Measurements from ENCODE around the gene HOXA10.

Gene HOXA10

DNA sequence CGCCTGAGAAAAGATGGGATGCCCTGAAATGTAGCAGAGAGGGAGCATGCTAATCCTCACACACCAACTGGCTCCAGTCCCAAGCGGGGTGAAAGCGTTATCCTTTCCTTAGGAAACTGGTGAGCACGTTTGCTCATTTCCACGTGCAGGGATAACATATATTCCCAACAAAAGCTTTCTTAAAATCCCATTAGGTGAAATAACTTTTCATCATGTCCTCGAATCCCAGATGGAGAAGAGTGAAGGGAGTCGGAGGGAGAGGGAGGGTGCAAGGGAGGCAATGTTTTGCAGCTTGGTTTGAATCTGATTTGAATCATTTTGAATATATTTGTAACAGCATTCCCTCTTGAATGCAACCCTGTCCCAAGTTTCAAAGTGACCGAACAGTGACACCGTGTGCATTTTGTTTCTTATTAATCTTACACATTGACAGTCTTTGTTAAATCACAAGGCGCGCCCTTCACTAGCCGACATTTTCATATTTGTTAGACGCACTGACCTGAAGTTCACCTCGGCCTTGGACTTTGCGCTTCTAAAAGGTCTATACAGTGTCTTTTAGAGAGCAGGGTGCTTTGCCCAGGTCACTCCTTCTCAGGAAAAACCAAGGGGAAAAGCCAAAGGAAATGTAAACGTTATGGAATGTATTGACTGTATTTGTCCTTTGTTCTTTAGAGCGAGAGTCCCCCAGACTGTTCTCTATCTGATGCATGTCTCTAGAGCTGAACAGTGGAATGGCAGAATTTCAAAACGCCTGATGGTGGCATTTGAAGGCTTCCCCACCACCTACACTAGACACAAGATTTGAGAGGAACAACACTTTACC lies 40.5 kb downstream of the HOXA10 start:
- no peak for DNase-seq
- Histone ChIP-seq H3K4me3 (ENCODE audit: insufficient read depth, low read depth, low read length, poor library complexity, severe bottlenecking) (no peak overlapping the region), H3K27me3 (replicated peaks; ENCODE audit: control insufficient read depth, insufficient read depth, low read length, poor library complexity, severe bottlenecking) (peaks cover 7% of the 10 kb centered on the region), H3K4me1 (ENCODE audit: control insufficient read depth, insufficient read depth, low read length, poor library complexity, severe bottlenecking) (no peaks in the 10 kb centered on the region), H3K27ac (ENCODE audit: insufficient read depth, low read length, poor library complexity, severe bottlenecking) (no peak overlapping the region), H3K9me3 (ENCODE audit: control insufficient read depth, low read length) (no peaks in the 10 kb centered on the region), H3K36me3 (ENCODE audit: control insufficient read depth, insufficient read depth, low read length) (no peaks in the 10 kb centered on the region)

DNA sequence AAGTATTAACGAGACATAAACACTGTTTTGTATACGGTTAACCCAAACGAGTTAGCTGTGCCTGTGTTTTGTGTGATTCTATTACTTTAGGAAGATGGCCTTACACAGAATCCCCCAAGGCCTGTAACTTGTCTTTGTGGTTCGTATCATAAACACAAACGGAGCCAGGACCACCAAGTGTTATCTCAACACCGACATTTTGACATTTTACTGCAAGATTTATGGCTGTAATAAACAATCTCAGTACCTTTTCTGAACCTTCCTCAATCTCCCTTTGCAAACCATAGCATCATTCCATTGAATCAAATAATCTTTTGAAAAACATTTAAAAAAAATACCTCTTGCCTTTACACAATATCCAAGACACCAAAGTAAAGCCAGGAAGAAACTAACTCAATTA lies 41.1 kb downstream of the HOXA10 start:
- no peaks in the 10 kb centered on the region for H3K36me3 ChIP-seq (ENCODE audit: control insufficient read depth, insufficient read depth, low read length)
- H3K4me1 ChIP-seq (ENCODE audit: control insufficient read depth, insufficient read depth, low read length, poor library complexity, severe bottlenecking), result no peaks in the 10 kb centered on the region
- no peak overlapping the region for H3K4me3 ChIP-seq (ENCODE audit: insufficient read depth, low read depth, low read length, poor library complexity, severe bottlenecking)
- no peak overlapping the region for H3K27ac ChIP-seq (ENCODE audit: insufficient read depth, low read length, poor library complexity, severe bottlenecking)
- peaks cover 7% of the 10 kb centered on the region for H3K27me3 ChIP-seq (replicated peaks; ENCODE audit: control insufficient read depth, insufficient read depth, low read length, poor library complexity, severe bottlenecking)
- DNase-seq, result no peak
- no peaks in the 10 kb centered on the region for H3K9me3 ChIP-seq (ENCODE audit: control insufficient read depth, low read length)

- no peak overlapping the region for H3K27ac ChIP-seq (ENCODE audit: insufficient read depth, low read length, poor library complexity, severe bottlenecking)
- H3K4me1 ChIP-seq (ENCODE audit: control insufficient read depth, insufficient read depth, low read length, poor library complexity, severe bottlenecking), result no peaks in the 10 kb centered on the region
- peaks cover 7% of the 10 kb centered on the region for H3K27me3 ChIP-seq (replicated peaks; ENCODE audit: control insufficient read depth, insufficient read depth, low read length, poor library complexity, severe bottlenecking)
- H3K36me3 ChIP-seq (ENCODE audit: control insufficient read depth, insufficient read depth, low read length), result no peaks in the 10 kb centered on the region
- no peak for DNase-seq
- no peaks in the 10 kb centered on the region for H3K9me3 ChIP-seq (ENCODE audit: control insufficient read depth, low read length)
- no peak overlapping the region for H3K4me3 ChIP-seq (ENCODE audit: insufficient read depth, low read depth, low read length, poor library complexity, severe bottlenecking)
Observed at GRCh38 chr7:27132214-27132613, 41.9 kb downstream of the HOXA10 start.

DNA sequence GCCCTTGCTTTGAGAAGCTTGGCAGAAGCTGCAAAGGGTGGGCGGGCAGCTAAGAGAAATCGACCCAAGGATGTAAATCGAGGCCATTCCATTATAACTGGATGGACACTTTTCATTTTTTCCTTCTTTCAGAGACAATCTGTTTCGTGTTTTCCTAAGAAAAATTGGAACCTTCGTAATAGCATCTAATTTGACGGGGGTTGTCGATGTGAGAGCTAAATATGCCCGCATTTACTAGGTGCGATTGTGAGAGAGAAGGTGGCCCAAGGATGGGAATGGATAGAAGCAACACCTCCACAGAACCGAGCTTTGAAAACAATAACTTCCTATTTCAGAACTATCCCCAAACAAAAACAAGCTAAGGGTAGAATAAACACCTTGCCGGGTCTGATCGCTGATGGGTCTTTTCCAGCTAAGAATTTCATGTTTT lies 42.7 kb downstream of the HOXA10 start:
- no peak for DNase-seq
- Histone ChIP-seq H3K36me3 (ENCODE audit: control insufficient read depth, insufficient read depth, low read length) (no peaks in the 10 kb centered on the region), H3K27me3 (replicated peaks; ENCODE audit: control insufficient read depth, insufficient read depth, low read length, poor library complexity, severe bottlenecking) (peaks cover 6% of the 10 kb centered on the region), H3K27ac (ENCODE audit: insufficient read depth, low read length, poor library complexity, severe bottlenecking) (no peak overlapping the region), H3K4me1 (ENCODE audit: control insufficient read depth, insufficient read depth, low read length, poor library complexity, severe bottlenecking) (no peaks in the 10 kb centered on the region), H3K9me3 (ENCODE audit: control insufficient read depth, low read length) (no peaks in the 10 kb centered on the region), H3K4me3 (ENCODE audit: insufficient read depth, low read depth, low read length, poor library complexity, severe bottlenecking) (peak overlapping the region; percentile 55)

DNA sequence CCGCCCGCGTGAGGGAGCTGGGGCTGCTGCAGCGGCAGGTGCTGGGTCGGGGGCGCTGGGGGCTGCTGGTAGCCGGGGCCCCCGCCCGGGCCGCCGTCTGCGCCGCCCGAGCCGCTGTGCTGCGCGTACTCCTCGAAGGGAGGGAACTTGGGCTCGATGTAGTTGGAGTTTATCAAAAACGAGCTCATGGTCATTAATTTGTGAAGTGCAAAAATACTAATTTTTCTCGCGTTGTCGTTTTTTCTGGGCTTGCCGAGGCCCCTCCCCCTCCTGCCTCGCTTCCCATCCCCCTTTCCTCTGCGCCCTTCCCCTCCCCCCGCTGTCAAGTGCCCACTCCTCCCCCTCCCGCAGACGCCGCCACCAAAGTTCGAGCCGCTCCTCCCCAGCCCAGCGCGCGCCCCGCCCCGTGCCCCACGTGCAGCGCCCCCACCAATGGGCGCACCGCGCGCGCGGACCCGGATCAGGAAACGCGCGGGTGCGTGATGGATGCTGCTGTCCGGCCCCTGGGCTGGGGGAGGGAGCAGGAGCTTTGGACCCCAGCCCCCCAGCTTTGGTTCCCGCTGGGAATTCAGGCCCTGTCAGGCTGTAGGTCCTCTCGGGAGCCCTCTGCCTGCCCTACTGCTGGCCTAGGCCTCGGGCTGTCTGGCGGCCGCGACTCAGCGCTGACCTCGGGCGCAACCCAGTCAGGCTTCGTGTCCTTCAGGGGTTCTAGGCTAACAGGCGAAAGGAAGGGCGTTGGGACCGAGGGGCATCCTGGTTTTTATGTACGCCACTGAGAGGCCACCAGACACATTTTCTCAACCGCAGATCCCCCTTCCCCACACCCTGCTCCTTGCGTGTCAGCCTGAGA lies 43.4 kb downstream of the HOXA10 start, which contains the start of gene HOXA4:
HOXA4 (minus strand) TSS at position 218 of the 850 bp plus-strand sequence; CDS start at position 194, 24 bp downstream.
- no peaks in the 10 kb centered on the region for H3K4me1 ChIP-seq (ENCODE audit: control insufficient read depth, insufficient read depth, low read length, poor library complexity, severe bottlenecking)
- H3K9me3 ChIP-seq (ENCODE audit: control insufficient read depth, low read length), result no peaks in the 10 kb centered on the region
- H3K4me3 ChIP-seq (ENCODE audit: insufficient read depth, low read depth, low read length, poor library complexity, severe bottlenecking), result peak within 1 kb of the TSS; percentile 55
- DNase-seq, result peak; percentile 18 to 64 (median 42)
- no peaks in the 10 kb centered on the region for H3K36me3 ChIP-seq (ENCODE audit: control insufficient read depth, insufficient read depth, low read length)
- peaks cover 6% of the 10 kb centered on the region for H3K27me3 ChIP-seq (replicated peaks; ENCODE audit: control insufficient read depth, insufficient read depth, low read length, poor library complexity, severe bottlenecking)
- H3K27ac ChIP-seq (ENCODE audit: insufficient read depth, low read length, poor library complexity, severe bottlenecking), result no peak within 1 kb of the TSS

DNA sequence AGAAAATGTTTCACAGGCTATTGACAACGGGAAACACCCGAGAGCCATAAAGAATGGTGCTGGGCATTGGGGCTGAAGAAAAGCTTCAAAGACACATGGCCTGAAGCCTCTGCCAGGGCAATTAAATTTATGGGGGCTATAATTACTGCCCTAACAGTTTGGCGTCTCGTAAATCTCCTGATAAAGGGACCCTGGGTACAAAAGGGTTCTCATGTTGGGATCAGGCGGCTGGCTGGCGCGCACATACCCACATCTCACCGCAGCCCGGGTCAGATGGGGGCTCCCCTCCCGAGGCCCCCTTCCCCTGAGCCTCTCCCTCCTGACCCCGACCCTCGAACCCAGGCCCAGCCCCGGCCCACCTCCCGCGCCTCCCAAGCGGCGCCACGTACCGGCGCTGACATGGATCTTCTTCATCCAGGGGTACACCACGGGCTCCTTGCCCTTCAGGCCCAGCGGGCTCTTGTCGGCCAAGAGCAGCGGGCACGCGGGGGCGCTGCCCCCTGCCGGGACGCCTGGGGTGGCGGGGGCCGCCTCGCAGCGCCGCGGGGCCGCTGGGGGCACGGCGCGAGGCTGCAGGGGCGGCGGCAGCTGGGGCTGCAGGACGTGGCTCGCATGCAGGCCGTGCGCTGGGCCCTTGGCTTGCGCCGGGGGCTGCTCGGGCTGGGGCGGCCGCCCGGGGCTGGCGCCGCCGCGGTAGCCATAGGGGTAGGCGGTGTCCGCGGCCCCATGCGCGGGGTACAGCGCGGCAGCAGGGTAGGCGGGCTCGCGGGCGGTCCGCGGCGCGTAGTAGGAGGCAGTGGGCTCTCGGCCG lies 44.2 kb downstream of the HOXA10 start:
- no peak overlapping the region for H3K4me3 ChIP-seq (ENCODE audit: insufficient read depth, low read depth, low read length, poor library complexity, severe bottlenecking)
- H3K27me3 ChIP-seq (replicated peaks; ENCODE audit: control insufficient read depth, insufficient read depth, low read length, poor library complexity, severe bottlenecking), result peaks cover 6% of the 10 kb centered on the region
- no peak for DNase-seq

DNA sequence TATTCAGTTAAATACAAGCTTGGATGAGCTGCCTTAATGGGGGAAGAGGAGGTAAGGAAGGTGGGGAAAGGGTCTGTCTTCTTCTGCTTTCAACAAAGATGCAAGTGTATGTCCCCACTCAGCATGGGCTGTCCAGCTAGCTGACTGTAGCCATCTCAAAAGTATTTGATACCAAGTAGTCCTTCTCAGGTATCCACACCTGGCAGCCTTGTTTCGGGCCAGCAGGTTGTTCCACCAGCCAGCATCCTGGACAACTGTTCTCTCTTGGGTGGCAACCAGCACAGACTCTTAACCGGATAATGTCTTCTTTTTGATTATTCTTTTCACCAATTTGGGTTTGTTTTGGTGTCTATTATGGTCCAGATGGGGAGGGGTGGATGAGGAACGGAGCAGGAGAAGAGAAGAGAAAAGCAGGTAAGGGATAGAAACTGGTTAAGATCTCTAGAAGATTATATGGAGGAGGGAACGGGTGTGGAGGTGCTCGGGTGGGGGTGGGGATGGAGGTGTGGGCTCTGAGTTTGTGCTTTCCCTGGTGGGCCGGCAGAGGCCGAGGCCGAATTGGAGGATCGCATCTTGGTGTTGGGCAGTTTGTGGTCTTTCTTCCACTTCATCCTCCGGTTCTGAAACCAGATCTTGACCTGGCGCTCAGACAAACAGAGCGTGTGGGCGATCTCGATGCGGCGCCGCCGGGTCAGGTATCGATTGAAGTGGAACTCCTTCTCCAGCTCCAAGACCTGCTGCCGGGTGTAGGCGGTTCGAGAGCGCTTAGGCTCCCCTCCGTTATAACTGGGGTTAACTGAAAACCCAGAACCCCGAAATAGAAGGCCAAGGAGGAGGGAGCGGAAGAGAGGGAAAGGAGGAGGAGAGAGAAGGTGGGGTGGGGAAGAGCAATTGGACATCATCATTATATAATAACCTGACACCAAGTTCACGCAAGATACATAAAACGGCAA lies 45.1 kb downstream of the HOXA10 start:
- no peak overlapping the region for H3K4me3 ChIP-seq (ENCODE audit: insufficient read depth, low read depth, low read length, poor library complexity, severe bottlenecking)
- H3K4me1 ChIP-seq (ENCODE audit: control insufficient read depth, insufficient read depth, low read length, poor library complexity, severe bottlenecking), result no peaks in the 10 kb centered on the region

More for the DNA sequence above, 44.2 kb downstream of the HOXA10 start:
- H3K9me3 ChIP-seq (ENCODE audit: control insufficient read depth, low read length), result no peaks in the 10 kb centered on the region
- H3K4me1 ChIP-seq (ENCODE audit: control insufficient read depth, insufficient read depth, low read length, poor library complexity, severe bottlenecking), result no peaks in the 10 kb centered on the region
- no peaks in the 10 kb centered on the region for H3K36me3 ChIP-seq (ENCODE audit: control insufficient read depth, insufficient read depth, low read length)
- H3K27ac ChIP-seq (ENCODE audit: insufficient read depth, low read length, poor library complexity, severe bottlenecking), result no peak overlapping the region

DNA sequence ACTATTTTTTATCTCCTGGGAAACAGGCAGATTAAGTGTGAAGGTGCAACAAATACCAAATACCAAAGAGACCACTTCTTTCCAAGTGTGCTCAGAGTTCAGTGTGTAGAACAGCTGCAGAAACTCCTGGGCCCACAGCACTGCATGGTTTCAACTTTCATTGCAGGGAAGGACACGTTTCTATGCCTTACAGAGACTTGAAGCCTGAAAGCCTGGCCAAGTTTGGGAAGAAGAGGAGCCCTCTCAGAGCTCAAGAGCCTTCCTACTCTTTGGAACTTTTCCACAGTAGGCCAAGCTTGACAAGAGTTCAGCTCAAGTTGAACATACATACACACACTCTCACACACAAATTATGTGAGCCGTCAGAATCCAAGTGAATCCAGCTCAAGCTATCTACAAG lies 46.1 kb downstream of the HOXA10 start:
- peaks cover 6% of the 10 kb centered on the region for H3K27me3 ChIP-seq (replicated peaks; ENCODE audit: control insufficient read depth, insufficient read depth, low read length, poor library complexity, severe bottlenecking)

More for the DNA sequence above, 45.1 kb downstream of the HOXA10 start:
- Histone ChIP-seq H3K9me3 (ENCODE audit: control insufficient read depth, low read length) (no peaks in the 10 kb centered on the region), H3K27ac (ENCODE audit: insufficient read depth, low read length, poor library complexity, severe bottlenecking) (no peak overlapping the region), H3K27me3 (replicated peaks; ENCODE audit: control insufficient read depth, insufficient read depth, low read length, poor library complexity, severe bottlenecking) (peaks cover 6% of the 10 kb centered on the region), H3K36me3 (ENCODE audit: control insufficient read depth, insufficient read depth, low read length) (no peaks in the 10 kb centered on the region)
- DNase-seq, result no peak

More for the DNA sequence above, 46.1 kb downstream of the HOXA10 start:
- no peak overlapping the region for H3K27ac ChIP-seq (ENCODE audit: insufficient read depth, low read length, poor library complexity, severe bottlenecking)
- H3K36me3 ChIP-seq (ENCODE audit: control insufficient read depth, insufficient read depth, low read length), result no peaks in the 10 kb centered on the region
- H3K4me3 ChIP-seq (ENCODE audit: insufficient read depth, low read depth, low read length, poor library complexity, severe bottlenecking), result no peak overlapping the region
- no peaks in the 10 kb centered on the region for H3K9me3 ChIP-seq (ENCODE audit: control insufficient read depth, low read length)
- no peak for DNase-seq
- H3K4me1 ChIP-seq (ENCODE audit: control insufficient read depth, insufficient read depth, low read length, poor library complexity, severe bottlenecking), result no peaks in the 10 kb centered on the region

Data from effector memory CD4-positive, alpha-beta T cell (primary cell).